Mesendoderm (in vitro differentiated cells): ENCODE results near the gene NFIA.

Experiments used
- DNase-seq: peaks from one replicate; pipeline ENCODE4 v3.0.0; 2013
- H2AK5ac ChIP-seq: 2 replicates; pipeline ENCODE4 v1.6.1; 2013; ENCODE audit warnings: low read length, inconsistent platforms
- H2BK120ac ChIP-seq: 2 replicates; pipeline ENCODE4 v1.6.1; 2013; ENCODE audit warnings: low read depth, mild to moderate bottlenecking, low read length, moderate library complexity, mixed read lengths
- H2BK15ac ChIP-seq: replicated peaks from 2 replicates; pipeline ENCODE4 v1.6.1; 2013; ENCODE audit warnings: low read depth, mild to moderate bottlenecking, moderate library complexity
- H2BK5ac ChIP-seq: 2 replicates; pipeline ENCODE4 v1.6.1; 2013; ENCODE audit warnings: low read length, inconsistent platforms
- H3K18ac ChIP-seq: 2 replicates; pipeline ENCODE4 v1.6.1; 2013; ENCODE audit warnings: mild to moderate bottlenecking, low read length, mixed read lengths
- H3K23ac ChIP-seq: one replicate; pipeline ENCODE4 v1.6.1; 2013; ENCODE audit warnings: low read length
- H3K27ac ChIP-seq: 2 replicates; pipeline ENCODE4 v1.5.1; 2013; ENCODE audit warnings: low read depth, mild to moderate bottlenecking, inconsistent platforms, low read length, moderate library complexity
- H3K27me3 ChIP-seq: 2 replicates; pipeline ENCODE4 v1.6.1; 2013; ENCODE audit warnings: low read length, control low read depth, mild to moderate bottlenecking, inconsistent platforms; ENCODE audit not compliant: insufficient read depth, poor library complexity
- H3K36me3 ChIP-seq: 2 replicates; pipeline ENCODE4 v1.6.1; 2013; ENCODE audit warnings: low read length, inconsistent platforms; ENCODE audit not compliant: control insufficient read depth, insufficient read depth
- H3K4ac ChIP-seq: one replicate; pipeline ENCODE4 v1.6.1; 2013; ENCODE audit warnings: low read depth, mild to moderate bottlenecking, low read length, moderate library complexity
- H3K4me1 ChIP-seq: 2 replicates; pipeline ENCODE4 v1.6.1; 2013; ENCODE audit warnings: low read depth, low read length, inconsistent platforms; ENCODE audit not compliant: control insufficient read depth
- H3K4me2 ChIP-seq: 2 replicates; pipeline ENCODE4 v1.6.1; 2013; ENCODE audit warnings: low read length
- H3K4me3 ChIP-seq: 2 replicates; pipeline ENCODE4 v1.5.1; 2013; ENCODE audit warnings: mild to moderate bottlenecking, low read length
- H3K56ac ChIP-seq: one replicate; pipeline ENCODE4 v1.6.1; 2013; ENCODE audit warnings: low read length
- H3K79me1 ChIP-seq: 2 replicates; pipeline ENCODE4 v1.6.1; 2013; ENCODE audit warnings: low read length, inconsistent platforms
- H3K79me2 ChIP-seq: 2 replicates; pipeline ENCODE4 v1.6.1; 2013; ENCODE audit warnings: mild to moderate bottlenecking, low read length; ENCODE audit not compliant: control insufficient read depth, insufficient read depth
- H3K9ac ChIP-seq: 2 replicates; pipeline ENCODE4 v1.6.1; 2013; ENCODE audit warnings: low read length, inconsistent platforms
- H4K5ac ChIP-seq: one replicate; pipeline ENCODE4 v1.6.1; 2013; ENCODE audit warnings: low read length
- H4K8ac ChIP-seq: one replicate; pipeline ENCODE4 v1.6.1; 2013; ENCODE audit warnings: low read depth, mild to moderate bottlenecking, control low read depth, low read length, moderate library complexity
- WGBS: extraction: QIAGEN DNeasy Blood & Tissue Kit; methylation state at CpG from one replicate; pipeline ENCODE4 v1.1.7; 2013; ENCODE audit warnings: low lambda C conversion rate, missing lambda C conversion rate; ENCODE audit not compliant: insufficient coverage; ENCODE audit errors: extremely low coverage; 5-methylcytosine and 5-hydroxymethylcytosine counted together

NFIA gene

DNA sequence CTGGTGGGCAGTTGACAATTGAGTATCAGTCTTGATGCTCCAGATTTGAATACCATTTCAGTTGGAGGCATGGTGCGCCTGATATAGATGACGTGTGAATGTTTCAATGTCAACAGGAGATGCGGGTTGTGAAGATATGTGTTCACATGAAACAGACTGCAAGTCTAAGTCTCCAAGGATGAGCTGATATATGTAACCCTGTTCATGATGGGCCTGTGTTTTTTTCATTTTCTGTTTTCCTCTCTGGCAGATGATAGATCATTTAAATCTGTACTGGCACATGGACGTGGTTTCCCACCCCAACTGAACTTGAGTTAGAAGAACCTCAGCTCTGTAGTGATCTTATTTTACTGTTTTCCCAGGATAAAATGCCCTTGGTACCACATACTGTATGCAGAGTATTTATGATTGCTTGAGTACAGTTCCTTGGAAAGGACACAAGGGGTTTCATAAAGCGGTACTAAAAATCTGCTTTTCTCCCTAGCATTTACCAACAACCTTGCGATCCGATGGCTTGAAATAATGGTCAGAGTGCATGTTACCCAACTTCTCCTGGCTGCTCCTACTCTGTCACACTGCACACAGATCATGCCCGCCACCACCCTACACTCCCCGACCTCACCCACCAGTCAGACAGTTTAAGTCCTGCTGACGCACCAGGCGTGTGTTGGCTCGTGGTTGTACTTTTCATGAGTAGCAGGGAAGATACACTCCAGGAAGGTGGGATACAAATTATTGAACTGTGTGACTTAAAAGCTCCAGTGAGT is 131.1 kb downstream of the NFIA start:
- no peak overlapping the region for H3K27ac ChIP-seq
- H3K79me1 ChIP-seq, result no peaks in the 10 kb centered on the region
- no peak overlapping the region for H3K9ac ChIP-seq
- no peak overlapping the region for H3K4me3 ChIP-seq
- H3K4me2 ChIP-seq, result no peak overlapping the region
- no peak overlapping the region for H2AK5ac ChIP-seq
- no peak overlapping the region for H2BK5ac ChIP-seq
- H3K4ac ChIP-seq, result no peak overlapping the region
- no peak overlapping the region for H4K8ac ChIP-seq
- no peaks in the 10 kb centered on the region for H3K27me3 ChIP-seq
- no peak overlapping the region for H2BK15ac ChIP-seq
- no peaks in the 10 kb centered on the region for H3K36me3 ChIP-seq
- H2BK120ac ChIP-seq, result no peak overlapping the region
- no peaks in the 10 kb centered on the region for H3K79me2 ChIP-seq
- no peaks in the 10 kb centered on the region for H3K4me1 ChIP-seq
- no peak overlapping the region for H3K56ac ChIP-seq
- no peak overlapping the region for H3K18ac ChIP-seq
- DNase-seq, result no peak
- no peak overlapping the region for H4K5ac ChIP-seq
- no CpG with 5 or more reads among the region's 12 CpGs for WGBS
- no peak overlapping the region for H3K23ac ChIP-seq

DNA sequence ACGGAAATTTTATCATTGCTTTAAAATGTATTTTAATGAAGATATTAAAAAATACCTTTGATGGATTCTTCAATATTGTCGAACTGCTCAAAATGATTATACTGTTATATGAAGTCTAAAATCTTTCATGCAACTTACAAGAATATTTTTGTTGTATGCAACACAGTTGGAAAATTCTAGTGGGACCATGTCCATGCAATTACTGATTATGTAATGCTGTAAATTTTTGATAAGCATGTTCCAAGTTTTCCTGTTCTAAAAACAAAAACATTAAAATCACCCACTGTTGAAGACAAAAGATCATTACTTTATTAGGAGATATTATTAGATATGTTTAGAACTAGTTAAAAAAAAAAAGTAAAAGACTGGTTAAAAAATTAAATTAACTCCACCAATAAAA is 132.8 kb downstream of the NFIA start:
- no peaks in the 10 kb centered on the region for H3K36me3 ChIP-seq
- no peaks in the 10 kb centered on the region for H3K79me2 ChIP-seq
- H3K4me2 ChIP-seq, result no peak overlapping the region
- no peaks in the 10 kb centered on the region for H3K79me1 ChIP-seq
- no peak overlapping the region for H3K23ac ChIP-seq
- no peak overlapping the region for H2AK5ac ChIP-seq
- H2BK120ac ChIP-seq, result no peak overlapping the region
- no peak overlapping the region for H3K4ac ChIP-seq
- no peak overlapping the region for H3K27ac ChIP-seq
- DNase-seq, result no peak
- no peak overlapping the region for H3K9ac ChIP-seq
- no peak overlapping the region for H3K56ac ChIP-seq
- H3K27me3 ChIP-seq, result no peaks in the 10 kb centered on the region
- no peak overlapping the region for H2BK5ac ChIP-seq
- H4K8ac ChIP-seq, result no peak overlapping the region
- H3K4me1 ChIP-seq, result no peaks in the 10 kb centered on the region
- no peak overlapping the region for H2BK15ac ChIP-seq
- H4K5ac ChIP-seq, result no peak overlapping the region
- no peak overlapping the region for H3K4me3 ChIP-seq
- H3K18ac ChIP-seq, result no peak overlapping the region
- WGBS, result no CpG with 5 or more reads among the region's 2 CpGs

DNA sequence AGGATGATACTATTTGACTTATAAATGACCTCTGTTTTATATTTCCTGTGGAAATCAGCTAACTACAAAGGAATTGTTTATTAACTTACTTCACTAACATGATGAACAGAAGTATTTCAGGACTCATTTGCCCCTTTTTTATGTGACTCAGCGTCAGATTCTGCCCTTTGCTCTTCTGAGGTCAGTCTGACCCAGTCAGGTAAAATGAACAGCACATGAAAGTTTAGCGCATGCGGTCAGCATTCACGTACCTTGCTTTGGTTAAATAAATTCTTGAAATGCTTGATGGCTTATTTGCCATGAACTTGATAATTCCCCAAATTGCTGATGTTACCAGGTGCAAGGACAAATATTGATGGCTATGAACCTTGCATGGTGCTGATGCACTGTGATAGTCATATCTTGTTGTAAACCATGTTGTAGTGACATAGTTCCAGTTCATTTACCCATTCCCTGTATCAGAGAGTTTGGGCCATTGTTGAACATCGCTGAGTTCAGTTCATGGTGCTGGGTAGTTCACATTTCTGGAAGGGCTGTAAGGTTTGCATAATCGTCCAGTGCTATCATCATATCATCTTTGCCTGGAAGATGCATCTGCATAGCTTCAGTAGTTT is 133.4 kb downstream of the NFIA start:
- H3K56ac ChIP-seq, result no peak overlapping the region
- DNase-seq, result no peak
- H3K18ac ChIP-seq, result no peak overlapping the region
- H4K8ac ChIP-seq, result no peak overlapping the region
- H3K79me2 ChIP-seq, result no peaks in the 10 kb centered on the region
- no peak overlapping the region for H2AK5ac ChIP-seq
- WGBS, result no CpG with 5 or more reads among the region's 6 CpGs
- no peak overlapping the region for H3K4ac ChIP-seq
- no peak overlapping the region for H4K5ac ChIP-seq
- no peak overlapping the region for H2BK5ac ChIP-seq
- H3K4me1 ChIP-seq, result no peaks in the 10 kb centered on the region
- no peaks in the 10 kb centered on the region for H3K36me3 ChIP-seq
- no peak overlapping the region for H3K27ac ChIP-seq
- no peak overlapping the region for H3K4me3 ChIP-seq
- no peaks in the 10 kb centered on the region for H3K79me1 ChIP-seq
- no peak overlapping the region for H2BK15ac ChIP-seq
- no peak overlapping the region for H3K4me2 ChIP-seq
- no peak overlapping the region for H2BK120ac ChIP-seq
- H3K23ac ChIP-seq, result no peak overlapping the region
- no peak overlapping the region for H3K9ac ChIP-seq
- H3K27me3 ChIP-seq, result no peaks in the 10 kb centered on the region

DNA sequence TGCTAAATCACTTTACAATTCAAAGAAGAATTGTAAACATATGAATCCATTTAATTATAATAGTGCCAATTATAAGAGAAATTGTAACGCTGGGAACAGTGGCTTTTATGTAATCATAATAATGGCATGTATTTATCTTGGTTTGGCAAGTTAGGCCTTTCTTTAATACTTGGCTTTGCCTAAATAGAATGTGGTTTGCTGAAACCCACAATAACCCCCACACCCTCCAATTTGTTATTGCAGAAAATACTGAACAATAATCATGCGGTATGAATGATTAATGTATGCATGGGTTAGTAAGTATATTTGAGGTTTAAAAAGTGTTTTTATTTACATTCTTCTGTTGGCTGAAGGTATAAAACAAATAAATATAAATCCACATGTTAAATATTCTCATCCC is 138.2 kb downstream of the NFIA start:
- Histone ChIP-seq H2AK5ac (no peak overlapping the region), H3K4ac (no peak overlapping the region), H3K4me1 (no peaks in the 10 kb centered on the region), H3K79me1 (no peaks in the 10 kb centered on the region), H3K9ac (no peak overlapping the region), H2BK15ac (no peak overlapping the region), H3K18ac (no peak overlapping the region), H3K27me3 (no peaks in the 10 kb centered on the region), H2BK5ac (no peak overlapping the region), H3K79me2 (no peaks in the 10 kb centered on the region), H3K56ac (no peak overlapping the region), H3K27ac (no peak overlapping the region), H3K4me3 (no peak overlapping the region), H3K23ac (no peak overlapping the region), H4K5ac (no peak overlapping the region), H4K8ac (no peak overlapping the region), H3K36me3 (no peaks in the 10 kb centered on the region), H3K4me2 (no peak overlapping the region), H2BK120ac (no peak overlapping the region)
- no peak for DNase-seq
- 100% methylated on average over 1 of the region's 2 CpGs for WGBS

GRCh38 chr1:61221642-61222041 is 139.3 kb downstream of the NFIA start:
- Histone ChIP-seq H3K18ac (no peak overlapping the region), H3K4me2 (no peak overlapping the region), H2BK120ac (no peak overlapping the region), H3K4me3 (no peak overlapping the region), H3K23ac (no peak overlapping the region), H3K36me3 (no peaks in the 10 kb centered on the region), H3K56ac (no peak overlapping the region), H3K4ac (no peak overlapping the region), H2BK5ac (no peak overlapping the region), H4K8ac (no peak overlapping the region), H3K27ac (no peak overlapping the region), H3K27me3 (no peaks in the 10 kb centered on the region), H3K79me2 (no peaks in the 10 kb centered on the region), H2BK15ac (no peak overlapping the region), H3K4me1 (no peaks in the 10 kb centered on the region), H4K5ac (peak overlapping the region; percentile 85), H2AK5ac (no peak overlapping the region), H3K79me1 (no peaks in the 10 kb centered on the region), H3K9ac (no peak overlapping the region)
- DNase-seq, result no peak
- WGBS, result no CpG with 5 or more reads among the region's 4 CpGs

- H3K4me2 ChIP-seq, result no peak overlapping the region
- no peaks in the 10 kb centered on the region for H3K4me1 ChIP-seq
Measured at GRCh38 chr1:61222240-61222639, 139.9 kb downstream of the NFIA start.

More at GRCh38 chr1:61222240-61222639, 139.9 kb downstream of the NFIA start:
- Histone ChIP-seq H2BK15ac (no peak overlapping the region), H3K23ac (no peak overlapping the region), H3K56ac (no peak overlapping the region), H3K27ac (no peak overlapping the region), H3K79me2 (no peaks in the 10 kb centered on the region), H4K8ac (no peak overlapping the region), H3K36me3 (no peaks in the 10 kb centered on the region), H2BK120ac (no peak overlapping the region), H2BK5ac (no peak overlapping the region), H3K27me3 (no peaks in the 10 kb centered on the region), H3K4ac (no peak overlapping the region), H3K79me1 (no peaks in the 10 kb centered on the region), H4K5ac (no peak overlapping the region), H3K4me3 (no peak overlapping the region), H3K18ac (no peak overlapping the region), H2AK5ac (no peak overlapping the region), H3K9ac (no peak overlapping the region)
- no peak for DNase-seq
- no CpG with 5 or more reads among the region's 2 CpGs for WGBS
